Measurements from ENCODE around the gene DLGAP4.

- TF ChIP-seq CTCF (conservative IDR thresholded peaks at IDR 0.05 in 1 of 2, IDR thresholded peaks at IDR 0.05 in 1 of 2; ENCODE audit: extremely low read depth in 1 of 2, insufficient read depth in 1 of 2, low read depth in 1 of 2, low read length in 2 of 2), result no peak
- no peak for TF ChIP-seq EZH2 (IDR thresholded peaks at IDR 0.05; ENCODE audit: borderline replicate concordance, low read length)
These were observed 72.5 kb downstream of the DLGAP4 start for GRCh38 chr20:36378686-36379085.
